Measurements from ENCODE around the gene SRSF4. TPM values are rescaled to one million over a fixed set of nuclear protein-coding genes. Genes with fewer than 3 reads are reported as not detected.

Gene SRSF4
- total RNA-seq, 6 experiments from 2014 or later = 25.6 to 42.1 (median 33.0) TPM

DNA sequence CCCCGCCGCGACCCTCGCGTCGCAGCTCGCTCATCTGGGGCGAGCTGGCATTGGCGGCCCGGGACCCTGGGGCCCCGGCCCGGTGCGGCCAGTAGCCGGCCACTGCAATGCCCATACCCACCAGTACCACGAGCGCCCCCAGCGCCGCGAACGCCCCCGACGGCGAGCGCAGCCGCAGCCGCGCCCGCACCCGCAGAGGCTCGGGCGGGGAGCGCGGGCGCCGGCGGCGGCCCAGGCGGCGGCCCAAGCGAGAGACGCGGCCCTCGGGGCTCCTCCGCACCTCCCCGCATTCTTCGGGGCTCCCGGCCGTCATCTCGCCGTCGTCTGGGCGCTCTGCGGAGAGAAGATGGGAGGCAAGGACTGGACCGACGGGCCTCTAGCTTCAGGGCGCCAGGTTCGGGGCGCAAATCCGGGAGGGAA, 60.2 kb downstream of the SRSF4 start:
- Histone ChIP-seq H3K9me3 (no peaks in the 10 kb centered on the region), H3K27me3 (no peaks in the 10 kb centered on the region), H3K36me3 (peaks cover 0 to 7% (median 0%) of the 10 kb centered on the region in 4 donors), H3K4me1 (peaks cover 0 to 30% (median 4%) of the 10 kb centered on the region in 4 donors), H3K27ac (no peak overlapping the region), H3K4me3 (peak overlapping the region in 2 of 3 donors; percentile 64 to 74)
- WGBS (ENCODE audit: insufficient coverage, low coverage, low lambda C conversion rate, missing lambda C conversion rate) = 7% methylated on average over 9 of the region's 59 CpGs
- ATAC-seq = no peak
- intact Hi-C loops (cut with DNase I) = no loop called here
- DNase-seq = no peak
- TF ChIP-seq POLR2A (IDR thresholded peaks at IDR 0.05) = no peak
- TF ChIP-seq, protein P1, sequence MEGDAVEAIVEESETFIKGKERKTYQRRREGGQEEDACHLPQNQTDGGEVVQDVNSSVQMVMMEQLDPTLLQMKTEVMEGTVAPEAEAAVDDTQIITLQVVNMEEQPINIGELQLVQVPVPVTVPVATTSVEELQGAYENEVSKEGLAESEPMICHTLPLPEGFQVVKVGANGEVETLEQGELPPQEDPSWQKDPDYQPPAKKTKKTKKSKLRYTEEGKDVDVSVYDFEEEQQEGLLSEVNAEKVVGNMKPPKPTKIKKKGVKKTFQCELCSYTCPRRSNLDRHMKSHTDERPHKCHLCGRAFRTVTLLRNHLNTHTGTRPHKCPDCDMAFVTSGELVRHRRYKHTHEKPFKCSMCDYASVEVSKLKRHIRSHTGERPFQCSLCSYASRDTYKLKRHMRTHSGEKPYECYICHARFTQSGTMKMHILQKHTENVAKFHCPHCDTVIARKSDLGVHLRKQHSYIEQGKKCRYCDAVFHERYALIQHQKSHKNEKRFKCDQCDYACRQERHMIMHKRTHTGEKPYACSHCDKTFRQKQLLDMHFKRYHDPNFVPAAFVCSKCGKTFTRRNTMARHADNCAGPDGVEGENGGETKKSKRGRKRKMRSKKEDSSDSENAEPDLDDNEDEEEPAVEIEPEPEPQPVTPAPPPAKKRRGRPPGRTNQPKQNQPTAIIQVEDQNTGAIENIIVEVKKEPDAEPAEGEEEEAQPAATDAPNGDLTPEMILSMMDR (IDR thresholded peaks at IDR 0.05) = no peak

DNA sequence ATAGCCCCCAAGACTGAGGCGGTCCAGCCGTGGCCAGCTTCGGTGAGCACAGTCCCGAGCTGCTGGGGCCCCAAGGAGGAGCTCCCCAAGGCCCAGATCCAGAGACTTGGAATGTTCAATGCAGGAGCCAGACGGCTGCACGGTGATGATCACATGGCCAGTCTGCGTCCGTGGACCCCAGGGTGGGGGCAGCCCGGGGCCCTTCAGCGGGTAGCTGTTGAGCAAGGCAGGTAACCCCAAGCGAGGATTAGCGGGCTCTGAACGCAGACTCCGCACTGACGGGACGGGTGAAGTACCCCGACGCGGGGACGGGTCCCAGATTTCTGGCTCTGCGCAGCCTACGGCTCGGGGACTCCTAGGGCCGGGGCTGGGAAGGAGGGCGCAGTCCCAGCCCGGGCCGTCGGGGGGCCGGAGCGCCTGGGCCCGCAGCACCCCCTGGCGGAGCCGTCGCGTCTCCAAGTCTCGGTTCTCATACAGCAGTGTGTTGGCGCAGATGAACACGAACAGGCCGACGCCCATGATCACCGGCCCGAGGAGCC, 60.7 kb downstream of the SRSF4 start:
- Histone ChIP-seq H3K27me3 (no peaks in the 10 kb centered on the region), H3K36me3 (peaks cover 0 to 7% (median 0%) of the 10 kb centered on the region in 4 donors), H3K9me3 (no peaks in the 10 kb centered on the region), H3K4me3 (peak overlapping the region in 1 of 3 donors; percentile 64), H3K27ac (no peak overlapping the region), H3K4me1 (peaks cover 0 to 30% (median 4%) of the 10 kb centered on the region in 4 donors)
- peak in 1 of 4 donors; percentile 15 for ATAC-seq
- 72% methylated on average over 5 of the region's 42 CpGs for WGBS (ENCODE audit: insufficient coverage, low coverage, low lambda C conversion rate, missing lambda C conversion rate)
- no peak for DNase-seq
- TF ChIP-seq POLR2A (IDR thresholded peaks at IDR 0.05) = no peak
- TF ChIP-seq, protein P1 (IDR thresholded peaks at IDR 0.05) = peak in 3 of 4 donors; percentile 26 to 39 (median 37)
- intact Hi-C loops (cut with DNase I) = no loop called here

DNA sequence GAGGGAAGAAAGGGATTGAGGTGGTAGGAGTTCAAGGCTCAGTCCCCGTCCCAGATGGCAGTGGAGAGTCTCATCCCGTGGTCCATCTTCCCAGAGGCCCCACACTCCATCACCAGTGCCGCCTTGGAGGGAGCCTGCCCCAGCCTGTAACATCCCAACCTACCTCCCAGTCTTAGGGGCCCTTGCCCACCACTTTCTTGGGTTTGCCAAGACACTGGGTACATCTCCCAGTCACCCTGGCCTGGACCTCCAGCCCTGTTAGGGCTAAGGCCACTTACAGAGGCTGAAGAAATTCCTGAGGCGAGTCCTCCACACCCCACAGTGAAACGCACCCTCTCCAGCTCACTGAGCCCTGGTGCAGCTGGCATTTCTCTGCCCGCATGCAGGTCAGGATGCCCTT, 61.3 kb downstream of the SRSF4 start:
- Histone ChIP-seq H3K4me1 (peaks cover 0 to 30% (median 4%) of the 10 kb centered on the region in 4 donors), H3K27ac (no peak overlapping the region), H3K4me3 (no peak overlapping the region), H3K36me3 (peaks cover 0 to 12% (median 0%) of the 10 kb centered on the region in 4 donors), H3K27me3 (no peaks in the 10 kb centered on the region), H3K9me3 (no peaks in the 10 kb centered on the region)
- no peak for TF ChIP-seq POLR2A (IDR thresholded peaks at IDR 0.05)
- TF ChIP-seq, protein P1 (IDR thresholded peaks at IDR 0.05) = no peak
- no peak for ATAC-seq
- DNase-seq = no peak
- 92% methylated on average over 2 of the region's 6 CpGs for WGBS (ENCODE audit: insufficient coverage, low coverage, low lambda C conversion rate, missing lambda C conversion rate)
- intact Hi-C loops (cut with DNase I) = no loop called here

DNA sequence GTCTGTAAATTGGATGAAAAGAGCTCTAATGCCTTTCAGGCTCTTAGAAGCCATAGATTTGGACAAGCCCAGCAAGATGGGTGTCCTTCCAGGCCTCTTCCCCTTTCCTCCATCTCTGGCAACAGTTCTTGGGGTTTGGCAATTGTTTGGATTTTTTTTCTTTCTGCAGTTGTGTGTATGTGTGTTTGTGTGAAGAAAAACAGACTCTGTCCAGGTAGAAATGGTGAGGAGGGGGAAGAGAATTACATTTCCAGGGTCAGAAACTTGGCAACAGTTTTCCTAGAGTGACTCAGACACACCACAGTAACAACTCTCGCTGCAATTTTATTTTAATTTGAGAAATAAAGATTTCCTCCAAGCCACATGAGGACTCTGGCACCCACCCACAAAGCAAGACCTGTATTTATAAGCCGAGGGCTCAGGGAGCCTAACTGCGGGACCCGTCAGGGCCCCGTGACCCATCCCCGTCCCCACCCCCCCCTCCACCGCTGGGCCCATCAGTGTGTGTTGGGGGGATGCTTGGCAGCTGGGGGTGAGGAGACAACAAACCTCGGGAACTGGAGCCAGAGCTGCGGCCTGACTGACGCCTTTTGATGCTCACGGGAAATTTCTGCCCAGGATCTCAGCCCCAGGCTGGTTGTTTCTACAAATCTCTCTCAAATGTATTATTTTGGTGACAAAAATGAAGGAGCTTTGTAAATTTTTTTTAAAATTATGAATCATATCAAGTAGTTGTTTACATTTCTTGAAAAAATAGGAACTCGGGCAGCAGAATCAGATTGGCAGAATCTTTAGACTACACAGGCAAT, 62.4 kb downstream of the SRSF4 start:
- Histone ChIP-seq H3K4me1 (peaks cover 0 to 28% (median 4%) of the 10 kb centered on the region in 4 donors), H3K27ac (no peak overlapping the region), H3K4me3 (no peak overlapping the region), H3K36me3 (peaks cover 0 to 13% (median 0%) of the 10 kb centered on the region in 4 donors), H3K9me3 (no peaks in the 10 kb centered on the region), H3K27me3 (no peaks in the 10 kb centered on the region)
- no peak for DNase-seq
- WGBS (ENCODE audit: insufficient coverage, low coverage, low lambda C conversion rate, missing lambda C conversion rate) = 70% methylated on average over 5 of the region's 12 CpGs
- TF ChIP-seq POLR2A (IDR thresholded peaks at IDR 0.05) = no peak
- TF ChIP-seq, protein P1 (IDR thresholded peaks at IDR 0.05) = no peak
- no peak for ATAC-seq
- intact Hi-C loops (cut with DNase I) = no loop called here

All from right lobe of liver (tissue), 6 donors.